ENCODE measurements around the gene ABCA10.
"Not testable (repeated sequence)": the region's sequence is repeated elsewhere in the genome, so short reads cannot be mapped to it uniquely, and the experiment has no call there.

ABCA10 gene

GRCh38 chr17:69228576-69228975 lies at the start of gene ABCA10:
TSS of gene ABCA10 (minus strand) at chr17:69228824. CDS start at chr17:69225358, 3,466 bp downstream.
- DNase-seq, result no peak

DNA sequence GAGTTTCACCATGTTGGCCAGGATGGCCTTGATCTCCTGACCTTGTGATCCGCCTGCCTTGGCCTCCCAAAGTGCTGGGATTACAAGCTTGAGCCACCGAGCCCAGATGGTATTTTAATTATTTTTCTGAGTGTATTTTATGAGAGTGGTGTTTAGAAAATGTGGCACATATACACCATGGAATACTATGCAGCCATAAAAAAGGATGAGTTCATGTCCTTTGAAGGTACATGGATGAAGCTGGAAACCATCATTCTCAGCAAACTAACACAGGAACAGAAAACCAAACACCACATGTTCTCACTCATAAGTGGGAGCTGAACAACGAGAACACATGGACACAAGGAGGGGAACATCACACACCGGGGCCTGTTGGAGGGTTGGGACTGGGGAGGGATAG lies 47.7 kb upstream of the ABCA10 start:
- DNase-seq, result not testable (repeated sequence)

DNA sequence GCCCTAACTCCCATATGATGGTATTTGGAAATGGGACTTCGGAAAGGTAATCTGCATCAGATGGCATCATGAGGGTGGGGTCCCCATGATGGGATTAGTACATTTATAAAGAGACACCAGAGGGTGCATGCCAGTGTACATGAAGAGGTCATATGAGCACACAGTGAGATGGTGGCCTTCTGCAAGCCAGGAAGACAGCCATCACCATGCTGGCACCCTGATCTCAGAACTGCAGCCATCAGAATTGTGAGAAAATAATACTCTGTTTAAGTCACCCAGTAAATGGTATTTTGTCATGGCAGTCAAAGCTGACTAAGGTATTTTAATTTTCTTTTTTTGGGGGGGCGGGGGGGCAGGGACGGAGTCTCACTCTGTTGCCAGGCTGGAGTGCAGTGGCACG lies 47.1 kb upstream of the ABCA10 start:
- DNase-seq, result no peak

DNA sequence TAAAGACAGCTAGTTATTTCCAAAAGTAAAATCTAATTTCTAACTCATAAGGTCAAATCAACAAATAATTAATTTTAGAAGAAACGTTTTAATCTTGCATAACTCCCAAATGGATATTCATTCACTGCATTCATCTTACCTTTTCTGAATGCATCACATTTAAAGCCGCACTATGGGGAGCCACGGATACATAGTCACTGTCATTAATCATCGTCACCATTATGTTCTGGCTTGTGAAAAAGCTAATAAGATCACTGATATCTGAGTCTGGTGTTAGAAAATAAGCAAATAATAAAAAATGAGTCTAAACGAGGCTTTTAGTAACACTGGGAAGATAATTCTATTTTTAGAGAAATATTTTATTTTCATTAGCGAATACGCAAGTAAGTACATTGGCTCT lies 42.4 kb upstream of the ABCA10 start:
- no peak for DNase-seq

DNA sequence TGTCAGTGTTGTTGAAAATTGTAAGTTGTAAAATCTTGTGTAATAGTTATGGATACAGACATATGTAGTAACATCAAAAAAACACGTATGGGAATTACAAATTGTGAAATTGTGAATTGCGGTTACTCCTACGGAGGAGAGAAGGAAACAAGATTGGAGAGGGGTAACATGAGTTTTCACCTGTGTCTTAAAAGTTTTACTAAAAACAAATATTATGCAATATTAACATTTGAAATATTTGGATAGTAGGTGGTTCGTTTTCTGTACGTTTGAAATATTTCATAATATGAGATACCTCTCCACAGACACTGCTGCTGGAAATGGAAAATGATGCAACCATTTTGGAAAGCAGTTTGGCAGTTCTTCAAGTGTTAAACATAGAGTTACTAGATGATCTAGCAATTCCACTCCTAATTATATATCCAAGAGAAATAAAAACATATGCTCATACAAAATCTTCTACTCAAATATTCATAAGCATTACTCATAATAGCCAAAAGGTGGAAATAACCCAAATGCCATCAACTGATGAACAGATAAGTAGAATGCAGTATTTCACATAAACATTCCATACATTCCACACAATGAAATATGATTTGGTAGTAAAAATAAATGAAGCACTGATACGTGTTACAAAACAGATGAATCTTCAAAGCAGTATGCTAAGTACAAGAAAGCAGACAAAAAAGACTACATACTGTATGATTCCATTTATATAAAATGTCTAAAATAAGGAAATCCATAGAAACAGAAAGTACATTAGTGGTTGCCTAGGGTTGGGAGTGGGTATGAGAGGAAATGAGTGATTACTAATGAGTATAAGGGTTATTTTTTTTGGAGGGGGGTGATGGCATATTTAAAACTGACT lies 40.7 kb upstream of the ABCA10 start:
- DNase-seq, result no peak

DNA sequence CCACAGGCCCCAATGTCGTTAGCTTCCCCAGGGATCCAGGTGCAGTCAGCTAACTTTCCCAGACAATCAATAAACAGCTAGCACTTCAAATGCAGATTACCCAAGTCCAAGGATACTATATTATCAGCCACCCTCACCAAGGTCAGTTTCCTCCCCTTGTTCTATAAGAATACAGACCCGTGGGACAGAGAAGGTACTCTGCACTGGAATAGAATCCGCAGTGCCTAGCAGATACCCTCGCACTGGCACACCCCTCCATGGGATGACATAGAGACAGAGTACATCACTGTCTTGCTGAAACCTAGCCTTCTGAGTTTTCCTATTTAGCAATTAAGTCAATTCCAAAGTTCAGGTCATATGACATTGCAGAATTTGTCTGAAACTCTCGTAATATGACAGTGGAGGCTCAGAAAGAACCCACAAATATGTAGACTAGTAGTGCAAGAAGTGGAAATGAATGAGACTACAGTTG lies 40.0 kb upstream of the ABCA10 start:
- DNase-seq, result no peak

DNA sequence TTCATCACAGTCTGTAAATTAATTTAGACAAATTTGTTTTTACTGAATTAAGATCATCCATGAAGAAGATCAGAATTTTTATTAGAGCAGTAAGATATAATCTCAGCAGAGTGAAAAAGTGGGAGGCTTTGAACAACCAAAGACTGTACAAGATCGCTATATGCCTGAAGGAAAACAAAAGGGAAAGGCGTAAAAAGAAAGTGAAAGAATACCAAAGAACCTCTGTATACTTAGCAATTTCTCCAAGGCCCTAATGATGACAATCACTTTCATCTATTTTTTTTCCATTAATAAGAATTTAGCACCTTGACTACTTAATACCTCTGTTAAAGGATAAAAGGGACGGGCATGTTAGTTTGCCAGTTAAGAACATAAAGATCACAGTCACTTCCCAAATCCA lies 38.6 kb upstream of the ABCA10 start:
- no peak for DNase-seq

GRCh38 chr17:69265873-69266272 lies 37.2 kb upstream of the ABCA10 start:
- DNase-seq, result no peak

DNA sequence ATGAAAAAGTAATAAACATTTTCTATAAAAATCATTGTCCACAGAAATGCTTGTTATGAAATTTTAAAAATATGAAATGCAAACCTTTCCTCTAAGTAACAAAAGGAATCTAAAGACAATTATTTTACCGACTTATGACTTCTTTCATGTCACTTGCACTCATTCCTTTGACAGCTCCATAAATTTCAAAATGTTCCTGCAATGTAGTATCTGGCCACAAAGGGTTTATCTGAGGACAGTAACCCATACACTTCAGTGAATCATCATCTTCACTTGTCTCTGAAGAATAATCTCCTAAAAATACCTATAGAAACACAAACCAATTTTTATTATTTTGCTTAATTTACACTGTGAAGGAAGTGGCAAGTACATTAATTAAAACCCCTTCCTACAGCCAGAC lies 25.6 kb upstream of the ABCA10 start:
- DNase-seq, result no peak

- DNase-seq, result no peak
Measured at GRCh38 chr17:69250641-69251040, 22.0 kb upstream of the ABCA10 start.

DNA sequence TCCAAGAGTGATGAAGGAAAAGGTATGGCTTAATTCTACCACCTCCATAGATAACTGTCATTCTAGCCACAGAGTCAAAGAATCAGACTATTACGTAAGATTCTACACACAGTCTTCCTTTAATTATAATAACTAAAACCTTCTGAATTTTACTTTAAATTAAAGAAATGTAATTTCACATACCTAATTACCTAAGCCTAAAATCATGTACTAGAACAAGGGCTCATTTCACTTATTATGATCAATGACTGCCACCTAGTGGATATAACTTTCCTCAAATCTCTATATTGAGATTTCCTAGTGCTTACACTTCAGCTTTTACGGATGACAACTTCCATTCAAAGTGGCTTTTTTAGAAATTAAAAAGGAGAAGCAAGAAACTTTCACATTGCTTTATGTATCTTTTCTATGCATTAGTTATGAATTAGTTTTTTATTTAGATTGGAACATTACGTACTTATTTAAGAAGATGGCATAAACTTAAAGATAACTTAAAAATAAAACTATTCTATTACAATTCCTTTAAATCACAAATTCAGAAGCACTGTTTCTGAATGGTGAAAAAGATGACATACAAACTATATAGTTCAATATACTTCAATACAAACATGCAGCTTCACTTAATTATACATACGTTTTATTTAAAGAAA lies 18.2 kb upstream of the ABCA10 start:
- peak in 1 of 2 donors; percentile 35 for DNase-seq

GRCh38 chr17:69246202-69246601 lies 17.6 kb upstream of the ABCA10 start:
- DNase-seq, result no peak

DNA sequence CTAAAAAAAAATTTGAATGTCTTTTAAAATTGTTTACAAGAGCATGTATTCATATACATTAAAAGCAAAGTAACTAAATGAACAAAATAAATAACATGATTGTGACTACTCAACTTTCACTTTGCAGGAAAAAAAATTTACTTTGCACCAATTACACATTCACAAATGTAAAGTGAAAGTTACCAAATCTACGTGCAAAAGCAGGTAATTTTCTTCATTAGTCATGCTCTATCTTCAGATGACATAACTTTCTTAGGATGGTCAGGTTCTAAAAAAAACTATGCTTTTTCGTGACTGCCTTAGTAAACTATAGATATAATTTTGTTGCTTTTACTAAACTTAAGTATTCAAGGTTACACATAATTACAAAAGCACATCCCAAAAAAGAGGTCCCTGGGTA lies 17.0 kb upstream of the ABCA10 start:
- no peak for DNase-seq

- no peak for DNase-seq
Measured at GRCh38 chr17:69239611-69240600, 11.3 kb upstream of the ABCA10 start.

DNA sequence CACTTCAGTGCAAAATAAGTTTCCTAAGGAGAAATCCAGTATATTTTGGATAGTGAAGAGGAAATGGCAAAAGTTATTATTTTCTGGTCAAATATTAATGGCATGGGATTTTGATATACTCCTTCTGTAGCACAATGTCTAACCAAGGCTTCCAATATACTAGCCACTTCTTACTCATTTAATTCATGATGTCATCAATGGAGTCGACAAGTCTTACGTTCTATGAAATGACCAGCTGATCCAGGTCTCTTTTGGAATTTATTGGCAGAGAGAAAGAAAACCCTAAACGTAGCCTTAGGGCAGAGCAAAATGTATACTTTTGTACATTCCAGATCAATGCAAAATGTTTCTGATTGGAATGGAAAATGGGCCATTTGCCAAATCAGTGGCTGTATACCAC lies 8.3 kb upstream of the ABCA10 start:
- DNase-seq, result no peak

- DNase-seq, result no peak
Measured at GRCh38 chr17:69236464-69236863, 7.8 kb upstream of the ABCA10 start.

- DNase-seq, result peak; percentile 58 to 68
Measured at GRCh38 chr17:69235338-69236058, 6.9 kb upstream of the ABCA10 start.

GRCh38 chr17:69232650-69233049 lies 4.0 kb upstream of the ABCA10 start:
- DNase-seq, result no peak

GRCh38 chr17:69231521-69231920 lies 2.9 kb upstream of the ABCA10 start:
- DNase-seq, result no peak

- DNase-seq, result no peak
Measured at GRCh38 chr17:69230939-69231338, 2.3 kb upstream of the ABCA10 start.

GRCh38 chr17:69228018-69228417 lies 606 bp downstream of the ABCA10 start:
- DNase-seq, result no peak

DNA sequence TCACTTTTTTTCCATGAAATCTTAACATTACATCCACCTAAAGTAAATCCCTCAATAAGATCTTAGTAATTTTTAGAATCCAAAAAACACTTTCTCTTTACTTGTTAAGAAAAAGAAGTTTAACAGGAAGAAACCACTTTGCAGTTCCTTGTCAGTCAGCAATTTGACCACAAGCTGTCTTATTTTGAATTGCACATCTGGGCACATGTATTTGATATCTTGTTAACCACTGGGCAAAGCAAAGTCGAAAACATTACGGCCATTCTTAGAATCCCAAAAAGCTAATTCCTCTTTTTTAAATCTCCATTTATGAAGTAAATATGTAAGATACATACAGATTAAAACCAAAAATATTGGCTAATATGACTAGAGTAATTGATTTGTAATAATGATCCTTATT lies 1.1 kb downstream of the ABCA10 start:
- no peak for DNase-seq
